Measurements from ENCODE around the gene SHROOM3.

DNA sequence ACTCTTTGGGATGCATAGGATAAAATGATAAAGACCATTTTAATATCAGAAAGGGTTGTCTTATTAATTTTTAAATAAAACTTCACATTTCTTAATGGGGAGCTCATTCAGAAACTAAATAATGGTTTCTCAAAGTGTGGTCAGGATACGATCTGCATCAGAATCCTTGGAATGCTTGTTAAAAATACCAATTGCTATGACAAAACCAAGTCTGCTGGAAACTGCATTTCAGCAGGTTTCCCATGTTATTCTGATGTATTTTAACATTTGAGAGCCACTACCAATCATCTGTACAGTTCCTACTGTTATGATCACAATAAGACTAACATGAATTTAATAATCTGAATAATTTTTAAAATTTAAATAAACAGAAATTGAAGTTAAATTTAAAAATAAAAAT is 347.8 kb downstream of the SHROOM3 start:
- no peak for TF ChIP-seq RAD21 (conservative IDR thresholded peaks at IDR 0.05)
- no peak for TF ChIP-seq TAF1 (IDR thresholded peaks at IDR 0.05; ENCODE audit: low read depth)
- TF ChIP-seq EZH2 (IDR thresholded peaks at IDR 0.05; ENCODE audit: borderline replicate concordance, insufficient read depth, low read length, poor library complexity, severe bottlenecking) = no peak

Data from neural cell (in vitro differentiated cells).